GM10847 (cell line): Measurements from ENCODE around the gene TENM4.

ENCODE experiments used
- POLR2A ChIP-seq: IDR thresholded peaks from 2 replicates; pipeline ENCODE4 v1.6.1; 2011; ENCODE audit not compliant: insufficient read length; ENCODE audit errors: extremely low read depth

Gene TENM4

DNA sequence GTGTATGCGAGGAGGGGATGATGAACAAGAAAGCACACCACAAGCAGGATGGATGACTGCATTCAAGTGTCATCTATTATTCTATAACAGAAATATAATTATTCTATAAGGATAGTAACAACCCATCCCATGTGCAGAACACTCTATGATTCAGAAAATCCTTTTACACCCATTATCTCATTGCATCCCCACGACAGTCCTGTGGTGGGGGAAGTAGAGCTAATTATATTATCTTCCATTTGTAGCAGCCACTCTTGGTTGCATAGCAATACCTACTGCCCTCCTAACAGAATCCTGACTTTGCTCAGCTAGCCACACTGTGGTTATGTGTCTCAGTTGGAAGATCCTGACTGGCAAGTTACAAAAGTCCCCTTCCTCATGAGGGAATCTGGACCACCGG is 459.7 kb downstream of the TENM4 start:
- TF ChIP-seq POLR2A = no peak

DNA sequence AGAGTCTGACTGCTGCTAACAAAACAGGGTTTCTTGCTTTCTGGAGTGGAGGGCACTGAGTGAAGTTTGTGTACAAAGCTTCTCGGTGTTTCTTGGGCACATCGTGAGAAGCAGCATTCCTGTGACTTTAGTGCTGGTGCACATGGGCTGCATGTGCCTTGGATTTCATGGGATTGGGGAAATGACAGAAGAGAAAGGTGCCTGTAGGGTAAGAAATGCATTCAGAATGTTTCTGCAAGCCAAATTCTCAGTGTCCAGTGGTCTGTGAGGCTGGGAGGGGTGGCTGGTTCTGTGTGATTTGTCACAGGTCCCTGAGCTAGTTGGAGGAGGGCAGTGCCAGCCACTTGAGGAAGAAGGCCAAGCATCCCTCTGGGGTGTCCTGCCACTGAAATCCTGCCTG is 462.0 kb downstream of the TENM4 start:
- TF ChIP-seq POLR2A = no peak

GRCh38 chr11:78977009-78977408 is 463.8 kb downstream of the TENM4 start:
- TF ChIP-seq POLR2A = no peak

- TF ChIP-seq POLR2A = no peak
These were observed 465.7 kb downstream of the TENM4 start for GRCh38 chr11:78975081-78975480.

GRCh38 chr11:78973876-78974275 is 467.0 kb downstream of the TENM4 start:
- no peak for TF ChIP-seq POLR2A

DNA sequence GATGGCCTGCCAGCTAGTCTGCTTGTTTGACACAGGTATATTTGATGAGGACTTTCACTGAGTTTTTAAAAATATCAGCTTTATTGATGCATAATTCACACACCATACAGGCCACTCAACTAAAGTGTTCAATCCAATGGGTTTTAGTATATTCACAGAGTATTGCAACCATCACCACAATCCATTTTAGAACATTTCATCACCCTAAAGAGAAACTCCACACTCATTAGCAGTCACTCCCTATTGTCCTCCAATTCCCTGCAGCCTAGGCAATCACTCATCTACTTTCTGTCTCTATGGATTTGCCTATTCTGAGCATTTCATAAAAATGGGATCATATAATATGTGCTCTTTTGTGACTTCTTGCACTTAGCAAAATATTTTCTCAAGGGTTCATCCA is 468.2 kb downstream of the TENM4 start:
- TF ChIP-seq POLR2A = no peak

GRCh38 chr11:78972177-78972576 is 468.7 kb downstream of the TENM4 start:
- TF ChIP-seq POLR2A = no peak

DNA sequence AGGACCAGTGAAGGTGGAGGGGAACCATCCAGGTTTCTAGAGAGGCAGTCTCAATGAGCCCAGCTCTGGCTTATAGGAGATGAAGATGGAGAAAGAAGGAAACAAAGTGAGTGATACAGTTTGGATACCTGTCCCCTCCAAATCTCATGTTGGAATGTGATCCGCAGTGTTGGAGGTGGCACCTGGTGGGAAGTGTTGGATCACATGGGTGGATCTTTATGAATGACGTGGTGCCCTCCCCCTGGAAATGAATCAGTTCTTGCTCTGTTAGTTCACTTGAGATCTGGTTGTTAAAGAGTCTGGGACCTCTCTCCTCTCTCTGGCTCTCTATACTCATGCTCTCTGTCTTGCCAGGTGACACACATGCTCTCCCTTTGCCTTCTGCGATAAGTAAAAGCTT is 473.0 kb downstream of the TENM4 start:
- TF ChIP-seq POLR2A = no peak

- no peak for TF ChIP-seq POLR2A
These were observed 475.4 kb downstream of the TENM4 start for GRCh38 chr11:78965432-78965831.

- no peak for TF ChIP-seq POLR2A
These were observed 478.7 kb downstream of the TENM4 start for GRCh38 chr11:78961937-78962701.

GRCh38 chr11:78961247-78961646 is 479.6 kb downstream of the TENM4 start:
- TF ChIP-seq POLR2A = no peak

DNA sequence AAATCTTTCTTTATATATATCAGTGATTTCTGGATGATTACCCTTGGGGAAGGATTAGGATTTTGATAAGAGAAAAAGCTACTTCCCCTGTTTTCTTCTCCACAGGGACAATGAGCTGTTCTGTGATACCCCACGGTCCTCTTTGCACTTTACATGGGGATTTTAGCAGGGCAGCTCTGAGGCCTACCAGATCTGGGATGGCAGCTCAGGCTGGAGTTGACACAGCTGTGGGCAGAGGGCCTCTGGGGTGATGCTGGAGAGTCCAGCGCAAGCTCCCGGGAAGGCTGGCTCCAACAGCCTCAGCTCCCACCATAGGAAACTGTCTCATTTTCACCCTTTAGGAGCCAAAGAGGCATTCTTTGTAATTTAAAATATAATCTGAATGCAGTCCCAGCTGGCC is 482.4 kb downstream of the TENM4 start:
- TF ChIP-seq POLR2A = no peak

DNA sequence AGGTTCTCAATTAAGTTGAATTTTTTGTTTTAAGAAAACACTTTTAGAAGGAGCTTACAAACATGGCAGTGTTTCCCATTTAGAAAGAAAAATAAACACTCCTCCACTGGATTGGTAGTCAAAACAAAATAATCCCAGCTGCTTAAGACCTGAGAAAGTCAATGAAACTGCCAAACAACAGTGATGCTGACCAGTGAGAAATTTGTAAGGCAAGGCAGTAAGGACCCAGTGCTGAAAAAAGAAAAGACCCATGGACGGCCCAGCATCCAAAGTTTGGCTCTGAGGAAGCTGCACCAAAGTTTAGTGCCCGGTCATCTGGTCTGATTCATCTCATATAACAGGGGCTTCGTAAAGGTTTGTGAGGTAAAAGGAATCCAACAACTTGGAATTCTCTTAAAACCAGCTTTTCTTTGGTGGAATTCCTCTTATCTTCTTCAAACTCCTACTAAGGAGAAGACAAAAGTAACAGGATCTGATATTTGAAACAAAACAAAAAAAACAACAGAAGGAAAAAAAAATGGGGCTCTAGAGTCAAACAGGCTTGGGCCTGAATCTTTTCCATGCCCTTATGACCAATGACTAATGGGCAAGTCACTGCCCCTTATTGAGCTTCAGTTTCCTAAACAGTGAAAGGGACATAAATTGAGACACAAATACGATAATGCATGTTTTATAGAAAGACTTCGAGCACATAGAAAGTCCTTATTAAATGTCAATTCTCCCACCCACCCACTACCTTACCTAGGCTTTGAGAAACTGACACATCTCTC is 483.2 kb downstream of the TENM4 start:
- TF ChIP-seq POLR2A = no peak

DNA sequence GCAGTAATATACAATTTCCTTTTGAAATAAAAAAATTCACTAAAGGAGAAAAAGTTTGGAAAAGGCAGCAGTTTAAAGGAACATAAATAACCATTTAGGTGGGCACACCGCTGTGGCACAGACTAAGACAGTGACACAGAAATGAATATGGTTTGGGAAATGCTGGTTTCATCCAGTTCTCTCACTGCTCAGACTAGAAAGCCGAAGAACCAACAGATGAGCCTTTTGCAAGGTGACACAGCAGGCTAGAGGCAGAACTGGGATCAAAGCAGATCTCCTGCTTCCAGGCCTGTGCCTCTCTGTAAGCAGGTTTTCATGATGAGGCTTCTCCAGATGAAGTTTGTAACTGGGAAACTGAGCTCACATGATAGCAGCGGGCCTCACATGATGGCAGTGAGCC is 486.1 kb downstream of the TENM4 start:
- no peak for TF ChIP-seq POLR2A

- TF ChIP-seq POLR2A = no peak
These were observed 486.6 kb downstream of the TENM4 start for GRCh38 chr11:78954261-78954660.

- no peak for TF ChIP-seq POLR2A
These were observed 487.9 kb downstream of the TENM4 start for GRCh38 chr11:78952890-78953289.
